22Rv1 (cell line): Measurements from ENCODE around the gene EPC2.

ENCODE experiments used
- H3K27ac ChIP-seq: fragments of 450-650 bp; 2 replicates; pipeline ENCODE4 v1.5.1; 2017
- ZFX ChIP-seq: fragments of 450-650 bp; IDR thresholded peaks from 2 replicates; pipeline ENCODE4 v1.6.1; 2017; ENCODE audit warnings: antibody characterized with exemption, borderline replicate concordance
- TF ChIP-seq, protein P1 (sequence below): fragments of 450-650 bp; IDR thresholded peaks from 2 replicates; pipeline ENCODE4 v1.5.1; 2017; ENCODE audit warnings: mild to moderate bottlenecking

EPC2 gene

DNA sequence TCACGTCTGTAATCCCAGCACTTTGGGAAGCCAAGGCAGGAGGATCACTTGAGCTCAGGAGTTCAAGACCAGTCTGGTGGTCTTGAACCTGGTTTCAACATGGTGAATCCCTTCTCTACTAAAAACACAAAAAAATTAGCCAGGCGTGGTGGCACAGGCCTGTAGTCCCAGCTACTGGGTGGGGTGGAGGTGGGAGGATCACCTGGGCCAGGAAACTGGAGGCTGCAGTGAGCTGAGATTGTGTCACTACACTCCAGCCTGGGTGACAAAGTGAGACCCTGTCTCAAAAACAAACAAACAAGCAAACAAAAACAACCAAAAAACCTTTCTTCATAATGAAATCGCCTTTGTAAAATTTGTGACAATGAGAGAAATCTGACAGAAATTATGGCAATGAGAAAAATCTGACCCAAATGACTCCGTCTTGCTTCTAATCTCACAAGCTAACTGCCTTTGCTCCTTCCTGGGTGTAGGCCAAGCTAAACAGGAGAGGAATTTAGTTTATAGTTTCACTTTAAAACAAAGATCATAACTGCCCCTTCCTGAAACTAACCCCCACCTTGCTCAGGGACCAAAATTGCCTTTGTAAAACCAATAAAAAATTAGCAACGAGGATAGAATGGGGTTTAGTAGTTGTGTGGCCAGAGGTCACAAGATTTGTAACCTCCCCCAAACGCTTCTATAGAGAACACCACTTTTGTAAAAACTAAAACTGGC lies 169.8 kb downstream of the EPC2 start:
- no peak for TF ChIP-seq ZFX
- TF ChIP-seq, protein P1, sequence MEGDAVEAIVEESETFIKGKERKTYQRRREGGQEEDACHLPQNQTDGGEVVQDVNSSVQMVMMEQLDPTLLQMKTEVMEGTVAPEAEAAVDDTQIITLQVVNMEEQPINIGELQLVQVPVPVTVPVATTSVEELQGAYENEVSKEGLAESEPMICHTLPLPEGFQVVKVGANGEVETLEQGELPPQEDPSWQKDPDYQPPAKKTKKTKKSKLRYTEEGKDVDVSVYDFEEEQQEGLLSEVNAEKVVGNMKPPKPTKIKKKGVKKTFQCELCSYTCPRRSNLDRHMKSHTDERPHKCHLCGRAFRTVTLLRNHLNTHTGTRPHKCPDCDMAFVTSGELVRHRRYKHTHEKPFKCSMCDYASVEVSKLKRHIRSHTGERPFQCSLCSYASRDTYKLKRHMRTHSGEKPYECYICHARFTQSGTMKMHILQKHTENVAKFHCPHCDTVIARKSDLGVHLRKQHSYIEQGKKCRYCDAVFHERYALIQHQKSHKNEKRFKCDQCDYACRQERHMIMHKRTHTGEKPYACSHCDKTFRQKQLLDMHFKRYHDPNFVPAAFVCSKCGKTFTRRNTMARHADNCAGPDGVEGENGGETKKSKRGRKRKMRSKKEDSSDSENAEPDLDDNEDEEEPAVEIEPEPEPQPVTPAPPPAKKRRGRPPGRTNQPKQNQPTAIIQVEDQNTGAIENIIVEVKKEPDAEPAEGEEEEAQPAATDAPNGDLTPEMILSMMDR = no peak
- H3K27ac ChIP-seq = no peak overlapping the region

DNA sequence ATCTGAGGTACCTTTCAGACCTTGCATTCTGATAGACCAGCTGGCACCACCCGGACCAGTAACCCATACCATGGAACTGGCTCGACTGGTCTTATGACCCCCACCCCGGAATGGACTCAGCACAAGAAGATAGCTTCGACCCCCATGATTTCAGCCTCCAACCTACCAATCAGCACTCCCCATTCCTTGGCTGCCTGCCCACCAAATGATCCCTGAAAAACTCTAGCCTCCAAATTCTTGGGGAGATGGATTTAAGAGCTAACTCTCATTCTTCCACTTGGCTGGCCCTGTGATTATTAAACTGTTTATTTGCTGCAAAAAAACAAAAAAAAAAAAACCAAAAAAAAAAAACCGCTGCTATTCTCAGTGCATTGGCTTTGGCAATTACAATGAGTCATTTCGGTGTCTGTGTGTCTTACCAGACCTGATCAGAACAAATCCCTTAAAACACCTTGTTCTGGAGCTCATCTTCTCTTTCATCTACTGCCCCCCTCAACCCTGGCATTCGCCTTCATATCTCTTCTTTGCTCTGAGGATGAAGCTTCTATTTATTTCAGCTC lies 170.4 kb downstream of the EPC2 start:
- no peak overlapping the region for H3K27ac ChIP-seq
- TF ChIP-seq, protein P1 = no peak
- no peak for TF ChIP-seq ZFX

DNA sequence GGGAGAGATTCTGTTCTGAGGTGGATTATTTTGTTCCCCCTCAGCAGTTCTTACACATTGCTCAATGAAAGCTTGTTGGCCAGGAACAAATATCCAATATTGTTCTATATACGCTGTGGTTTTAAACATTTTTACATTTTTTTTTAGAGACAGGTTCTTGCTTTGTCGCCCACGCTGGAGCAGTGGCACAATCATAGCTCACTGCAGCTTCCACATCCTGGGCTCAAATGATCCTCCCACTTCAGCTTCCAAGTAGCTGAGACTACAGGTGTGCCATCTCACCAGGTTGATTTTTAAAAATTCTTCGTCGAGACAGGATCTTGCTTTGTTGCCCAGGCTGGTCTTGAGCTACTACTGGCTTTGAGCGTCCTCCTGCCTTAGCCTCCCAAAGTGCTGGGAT lies 171.6 kb downstream of the EPC2 start:
- no peak for TF ChIP-seq ZFX
- TF ChIP-seq, protein P1 = no peak
- H3K27ac ChIP-seq = no peak overlapping the region

DNA sequence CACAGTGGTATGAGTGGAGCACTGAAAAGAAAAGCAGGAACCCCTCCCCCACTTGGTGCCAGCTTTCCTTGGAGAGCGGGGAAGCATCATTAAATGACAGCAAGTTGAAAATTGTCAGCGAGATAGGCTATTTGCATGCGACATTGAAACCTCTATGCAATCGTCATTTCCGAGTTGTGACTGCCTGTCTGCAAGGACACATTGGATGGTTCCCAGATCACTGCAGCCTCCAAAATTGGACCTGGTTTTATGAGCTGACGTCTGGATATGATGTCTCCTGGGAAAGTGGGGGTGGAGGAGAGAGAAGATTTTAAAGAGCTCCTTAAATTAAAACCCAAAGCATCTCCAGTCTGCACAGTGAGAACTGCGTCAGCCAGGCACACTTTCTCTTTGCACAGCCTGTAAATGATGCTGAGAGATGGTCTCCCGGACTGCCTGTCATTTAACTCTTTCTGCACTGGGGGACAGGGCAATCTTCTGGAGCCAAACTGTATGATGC lies 172.7 kb downstream of the EPC2 start:
- H3K27ac ChIP-seq = no peak overlapping the region

DNA sequence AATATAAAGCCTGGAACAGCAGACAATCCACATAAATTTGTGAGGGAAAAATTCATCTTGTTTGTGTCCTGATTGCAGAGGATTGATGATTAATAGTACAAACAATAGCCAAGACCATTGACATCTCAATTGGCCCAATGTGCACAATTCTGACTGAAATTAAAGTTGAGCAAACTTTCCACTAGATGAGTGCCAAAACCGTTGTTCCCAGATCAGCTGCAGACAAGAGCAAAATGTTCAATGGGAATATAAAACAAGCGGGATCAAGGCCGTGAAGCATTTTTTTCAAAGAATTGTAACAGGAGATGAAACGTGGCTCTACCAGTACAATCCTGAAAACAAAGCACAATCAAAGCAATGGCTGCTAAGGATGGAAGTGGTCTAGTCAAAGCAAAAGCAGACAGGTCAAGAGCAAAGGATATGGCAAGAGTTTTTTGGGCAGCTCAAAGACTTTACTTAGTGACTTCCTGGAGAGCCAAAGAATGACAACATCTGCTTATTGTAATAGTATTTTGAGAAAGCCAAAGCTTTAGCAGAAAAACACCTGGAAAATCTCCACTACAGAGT lies 174.6 kb downstream of the EPC2 start:
- TF ChIP-seq ZFX = no peak
- TF ChIP-seq, protein P1 = no peak
- no peak overlapping the region for H3K27ac ChIP-seq

More for the DNA sequence above, 172.7 kb downstream of the EPC2 start:
- TF ChIP-seq ZFX = no peak
- TF ChIP-seq, protein P1 = no peak

- no peak overlapping the region for H3K27ac ChIP-seq
- TF ChIP-seq, protein P1 = no peak
- TF ChIP-seq ZFX = no peak
Measured at GRCh38 chr2:148824190-148824589, 179.6 kb downstream of the EPC2 start.

GRCh38 chr2:148826791-148827190 lies 182.2 kb downstream of the EPC2 start:
- no peak for TF ChIP-seq ZFX
- TF ChIP-seq, protein P1 = no peak
- no peak overlapping the region for H3K27ac ChIP-seq
